Stimulated activated CD8-positive, alpha-beta memory T cell treated with anti-CD3 and anti-CD28 coated beads, Interleukin-15, amount 100 ng/mL, for 48 hours (primary cell): ENCODE data around the gene LDLRAD4.

ENCODE experiments used
- DNase-seq, 2 donors: peaks; one replicate each; pipeline ENCODE4 v3.0.0-alpha.2; 2020; ENCODE audit warnings: low read depth in 2 of 2

The LDLRAD4 gene

DNA sequence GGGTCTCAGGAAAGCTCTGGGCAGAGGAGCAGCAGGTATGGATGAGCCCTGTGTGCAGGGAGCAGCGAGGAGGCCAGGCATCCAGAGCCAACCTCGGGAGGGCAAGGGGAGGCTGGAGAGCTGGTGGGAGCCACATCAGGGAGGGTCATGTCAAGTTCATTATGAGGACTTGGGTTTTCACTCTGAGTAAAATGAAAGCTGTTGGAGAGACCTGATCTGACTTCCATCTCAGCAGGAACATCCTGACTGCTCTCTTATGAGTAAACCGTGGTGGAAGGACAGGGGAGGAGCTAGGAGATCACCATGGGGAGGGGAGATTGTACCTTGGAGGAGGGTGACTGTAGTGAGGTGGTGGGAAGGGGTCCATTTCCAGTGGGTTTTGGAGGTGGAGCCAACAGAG, 209.8 kb downstream of the LDLRAD4 start:
- no peak for DNase-seq

DNA sequence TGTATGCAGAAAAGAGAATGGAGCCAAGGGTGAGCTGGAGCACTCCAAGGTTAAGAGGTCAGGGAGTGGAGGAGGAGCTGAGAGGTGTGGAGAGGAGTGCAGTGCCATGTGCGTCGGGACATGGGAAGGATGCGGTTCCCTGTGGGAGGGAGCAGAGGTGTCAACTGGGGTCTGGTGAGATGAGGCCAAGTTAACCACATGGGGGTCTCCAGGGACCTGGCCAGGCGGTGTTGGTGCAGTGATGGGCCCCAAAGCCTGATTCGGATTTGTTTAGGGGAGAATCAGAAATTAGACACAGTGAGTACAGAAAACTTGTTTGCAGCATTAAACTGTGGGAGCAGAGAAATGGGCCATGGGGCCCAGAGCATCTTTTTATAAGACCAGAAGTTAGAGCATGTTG, 210.5 kb downstream of the LDLRAD4 start:
- no peak for DNase-seq

DNA sequence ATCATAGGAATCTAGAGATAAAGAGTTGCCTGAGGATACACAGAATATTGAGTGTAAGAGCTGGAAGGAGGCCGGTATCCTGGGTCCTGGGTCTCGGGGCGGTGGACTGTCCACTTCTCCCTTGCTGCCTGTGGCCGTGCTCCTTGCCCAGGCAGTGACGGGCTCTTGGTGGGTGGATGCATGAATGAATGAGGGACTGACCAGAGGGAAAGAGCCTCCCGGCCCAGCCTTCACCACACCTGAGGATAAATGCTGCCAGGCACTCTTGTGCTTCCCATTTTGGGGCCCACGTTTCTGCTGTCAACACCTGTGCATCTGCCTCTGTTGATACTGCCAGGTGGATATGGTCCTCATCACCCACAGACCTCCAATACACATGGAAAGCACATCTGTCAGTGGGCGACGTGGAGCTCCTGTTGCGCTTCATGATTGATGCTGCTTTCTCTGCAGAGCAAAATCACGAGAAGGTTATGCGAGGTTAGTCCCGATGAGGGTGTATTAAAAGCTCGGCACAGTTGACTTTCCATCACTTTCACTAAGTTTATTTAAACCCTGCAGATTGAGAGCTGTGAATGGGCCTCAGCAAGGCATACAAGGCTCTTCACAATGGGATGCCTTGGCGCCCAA, 211.4 kb downstream of the LDLRAD4 start:
- no peak for DNase-seq

DNA sequence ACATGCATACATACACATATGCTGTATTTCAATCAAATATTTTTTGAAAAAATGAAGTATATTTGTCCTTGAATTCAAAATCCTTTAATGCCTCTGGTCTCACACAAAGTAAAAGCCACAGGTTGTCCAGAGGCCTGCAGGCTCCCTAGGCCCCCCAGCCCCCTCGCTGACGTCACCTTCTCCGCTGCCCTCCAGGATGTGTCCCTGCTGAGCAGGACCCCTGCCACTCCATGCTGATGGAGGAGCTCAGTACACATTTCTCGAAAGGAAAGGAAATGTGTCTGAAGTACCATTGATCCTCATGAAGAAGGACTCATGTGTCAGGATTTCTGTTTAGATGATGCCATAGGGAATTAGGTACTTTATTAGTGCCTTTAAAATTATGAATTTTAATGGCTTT, 212.1 kb downstream of the LDLRAD4 start:
- no peak for DNase-seq

DNA sequence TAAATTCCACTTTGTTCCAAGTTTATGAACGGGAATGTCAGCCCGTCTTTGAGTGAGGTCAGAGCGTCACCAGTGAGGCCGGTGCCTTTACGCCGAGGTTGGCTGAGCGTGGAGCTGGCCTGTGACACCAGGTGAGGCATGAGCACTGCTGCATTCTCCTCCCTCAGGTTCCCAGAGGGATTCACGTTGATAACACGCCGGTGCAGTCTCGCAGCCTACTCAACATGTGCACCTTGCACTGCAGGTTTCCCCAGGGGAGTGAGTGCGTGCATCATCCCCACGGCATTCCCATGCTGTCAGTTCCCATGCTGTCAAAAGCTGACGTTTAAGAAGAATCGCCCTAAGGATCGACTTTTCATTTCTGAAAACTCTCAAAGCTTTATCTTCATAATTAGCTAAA, 213.3 kb downstream of the LDLRAD4 start:
- no peak for DNase-seq

DNA sequence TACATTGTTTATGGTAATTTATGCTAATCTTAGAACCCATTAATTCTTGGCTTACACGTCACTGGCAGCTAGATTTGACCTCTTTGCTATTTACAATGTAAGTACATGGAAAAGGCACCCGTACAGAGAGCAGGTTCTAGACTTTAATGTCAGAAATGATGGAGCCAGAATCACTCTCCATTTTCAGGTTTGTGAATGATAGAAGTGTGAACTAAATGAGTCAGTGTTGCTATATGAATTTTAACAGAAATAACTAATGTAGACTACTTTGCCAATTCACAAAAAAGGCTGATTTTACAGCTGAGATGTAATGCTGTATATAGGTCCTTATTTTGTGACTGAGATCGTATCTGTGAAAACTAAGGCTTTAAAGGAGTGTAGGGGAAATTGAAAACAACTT, 214.6 kb downstream of the LDLRAD4 start:
- no peak for DNase-seq

DNA sequence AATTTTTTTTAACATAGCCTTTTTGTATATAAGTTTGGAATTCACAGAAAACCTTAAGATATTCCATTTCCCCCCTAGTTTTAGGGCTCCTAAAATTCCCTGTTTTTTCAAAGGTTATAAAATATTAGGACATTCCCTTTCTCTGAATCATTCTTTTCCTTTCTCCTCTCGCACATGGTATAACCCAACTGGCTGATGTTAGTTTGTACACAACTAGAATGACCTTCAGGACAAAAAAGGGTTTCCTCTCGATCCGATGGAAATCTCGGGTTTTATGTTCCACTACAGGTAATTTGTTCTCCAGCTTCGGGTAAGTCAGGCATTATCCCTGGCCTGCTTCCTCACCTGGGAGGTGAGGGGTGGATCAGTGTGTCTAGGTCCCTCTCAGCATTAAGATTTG, 215.1 kb downstream of the LDLRAD4 start:
- DNase-seq, result no peak

DNA sequence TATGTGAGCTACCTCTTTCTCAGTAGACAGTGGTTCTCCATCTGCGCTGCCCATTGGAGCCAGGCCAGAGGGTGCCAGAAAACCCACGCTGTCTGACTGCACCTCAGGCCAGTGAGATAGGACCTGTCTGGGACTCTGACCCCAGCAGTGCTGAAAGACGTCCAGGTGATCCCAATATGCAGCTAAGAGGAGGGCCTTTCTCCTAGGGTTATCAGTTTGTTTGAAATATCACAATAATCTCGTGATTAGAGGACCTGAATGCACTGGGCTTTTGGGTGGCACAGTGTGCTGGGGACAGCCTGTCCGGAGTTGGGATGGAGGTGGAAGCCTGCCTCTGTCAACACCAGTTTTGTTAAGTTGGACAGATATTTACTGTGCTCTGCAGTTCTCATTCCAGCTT, 216.3 kb downstream of the LDLRAD4 start:
- DNase-seq, result no peak

DNA sequence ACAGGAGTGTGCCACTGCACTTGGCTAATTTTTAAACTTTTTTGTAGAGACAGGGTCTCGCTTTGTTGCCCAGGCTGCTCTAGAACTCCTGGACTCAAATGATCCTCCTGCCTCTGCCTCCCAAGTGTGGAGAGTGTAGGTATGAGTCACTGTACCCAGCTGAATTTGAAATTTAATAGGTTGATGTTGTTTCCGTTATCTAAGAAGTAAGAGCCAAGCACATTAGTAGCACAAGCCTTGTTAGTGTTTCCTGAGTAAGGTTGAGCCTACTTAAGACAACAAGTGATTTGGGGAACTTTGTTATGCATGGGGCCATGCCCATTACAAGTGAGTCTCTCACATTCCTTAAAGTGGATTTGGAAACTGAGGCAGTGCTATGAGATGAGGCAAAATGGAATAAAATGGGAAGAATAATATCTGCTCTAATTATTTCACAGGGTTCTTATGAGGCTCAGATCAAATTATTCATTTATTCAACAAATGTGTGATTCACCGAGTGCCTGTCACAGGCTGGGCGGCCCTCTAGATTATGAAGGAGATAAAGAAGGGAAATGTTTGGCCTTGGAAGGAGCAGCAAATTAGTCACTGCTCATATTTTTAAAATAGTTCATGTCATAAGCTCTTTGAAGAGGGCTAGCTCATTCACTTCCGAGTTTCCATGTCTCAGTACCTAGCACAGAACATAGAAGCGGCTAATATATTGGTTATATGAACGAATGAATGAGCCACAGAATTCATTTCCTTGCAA, 217.2 kb downstream of the LDLRAD4 start:
- no peak for DNase-seq

DNA sequence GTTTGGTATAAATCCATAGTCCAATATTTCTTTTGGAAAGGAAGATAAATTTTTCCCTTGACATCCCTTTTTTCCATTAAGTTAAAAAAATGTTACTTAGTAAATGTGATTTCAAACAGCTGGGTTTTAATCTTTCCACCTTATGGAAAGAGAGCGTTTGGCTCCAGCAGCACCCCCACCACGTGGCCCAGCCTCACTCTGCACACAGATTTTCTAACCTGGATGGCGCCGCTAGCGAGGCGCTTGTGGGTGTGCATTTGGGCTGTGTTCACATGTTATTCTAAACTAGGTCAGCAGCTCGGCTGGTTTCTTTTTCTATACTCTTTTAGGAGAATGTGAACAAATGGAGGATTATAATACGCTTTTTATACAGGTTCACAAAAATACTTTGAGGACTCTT, 218.0 kb downstream of the LDLRAD4 start:
- DNase-seq, result no peak

DNA sequence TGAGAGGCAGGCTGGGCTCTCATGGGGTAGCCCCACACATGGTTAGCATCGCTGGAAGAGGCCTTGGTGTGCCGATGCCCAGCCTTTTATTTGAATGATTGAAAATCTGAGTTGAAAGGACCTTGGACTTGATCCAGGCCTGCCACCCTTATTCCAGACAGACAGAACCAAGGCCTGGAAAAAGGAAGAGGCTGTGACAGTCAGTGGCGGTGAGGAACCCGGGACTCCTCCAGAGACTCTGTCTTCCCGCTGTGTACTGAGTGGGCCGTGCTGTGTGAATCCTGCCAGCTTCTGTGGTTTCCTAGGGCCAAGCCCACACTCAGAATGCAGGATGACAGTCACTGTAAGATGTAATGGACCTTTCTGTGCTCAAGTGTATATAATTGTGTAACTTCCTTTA, 218.5 kb downstream of the LDLRAD4 start:
- no peak for DNase-seq

DNA sequence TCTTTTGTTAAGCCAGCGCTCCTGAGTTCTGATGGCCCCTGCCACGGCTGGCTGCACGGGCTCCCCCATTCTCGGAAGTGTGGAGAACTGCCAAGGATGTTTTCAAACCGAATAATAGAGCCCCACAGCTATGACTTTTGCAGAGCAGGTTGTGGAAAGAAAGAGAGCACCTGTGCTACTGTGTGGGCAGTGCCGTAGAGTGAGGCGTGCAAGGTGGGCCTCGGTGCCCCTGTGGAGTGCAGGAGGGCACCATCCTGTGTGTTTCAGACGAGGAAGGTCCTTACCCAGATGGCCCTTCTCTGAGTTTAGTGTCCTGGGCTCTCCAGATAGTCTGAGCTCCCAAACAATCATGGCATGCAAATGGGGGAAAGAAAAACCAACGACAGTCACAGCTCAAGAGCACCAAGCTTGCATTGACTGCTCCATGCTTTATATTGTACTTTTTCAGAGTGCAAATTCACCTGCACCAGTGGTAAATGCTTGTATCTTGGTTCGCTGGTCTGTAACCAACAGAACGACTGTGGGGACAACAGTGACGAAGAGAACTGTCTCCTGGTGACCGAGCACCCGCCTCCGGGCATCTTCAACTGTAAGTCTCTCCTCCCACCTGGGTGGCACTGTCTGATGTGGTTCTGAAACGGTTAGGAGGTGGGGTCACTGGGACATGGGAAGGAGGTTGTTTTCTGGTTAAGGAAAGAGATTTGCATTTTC, 219.4 kb downstream of the LDLRAD4 start:
- peak; percentile 31 to 47 for DNase-seq

DNA sequence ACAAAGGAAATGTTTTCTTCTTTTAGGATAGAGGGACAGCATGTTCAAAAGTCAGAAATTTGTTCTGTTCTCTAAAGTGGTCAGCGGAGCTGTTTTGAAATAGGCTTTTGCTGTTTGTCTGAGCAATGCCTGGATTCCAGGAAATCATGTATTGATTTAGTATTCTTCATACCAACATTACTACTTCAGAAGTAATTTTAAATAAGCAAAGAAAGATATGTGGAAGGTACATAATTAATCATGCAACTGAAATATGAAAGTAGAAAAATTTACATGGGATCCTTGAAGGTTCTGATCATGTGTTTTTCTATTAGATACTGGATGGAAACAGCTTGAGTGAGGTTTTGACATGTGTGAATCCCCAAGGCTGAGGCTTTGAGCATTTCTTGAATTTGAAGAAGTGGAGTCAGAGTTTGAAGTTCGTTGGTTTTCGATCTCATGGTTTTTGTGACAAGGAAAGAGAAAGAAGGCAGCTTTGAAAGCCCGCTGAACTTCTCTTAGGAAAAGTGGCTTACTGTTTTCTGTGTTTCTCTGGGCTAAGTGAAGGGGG, 220.0 kb downstream of the LDLRAD4 start:
- no peak for DNase-seq

DNA sequence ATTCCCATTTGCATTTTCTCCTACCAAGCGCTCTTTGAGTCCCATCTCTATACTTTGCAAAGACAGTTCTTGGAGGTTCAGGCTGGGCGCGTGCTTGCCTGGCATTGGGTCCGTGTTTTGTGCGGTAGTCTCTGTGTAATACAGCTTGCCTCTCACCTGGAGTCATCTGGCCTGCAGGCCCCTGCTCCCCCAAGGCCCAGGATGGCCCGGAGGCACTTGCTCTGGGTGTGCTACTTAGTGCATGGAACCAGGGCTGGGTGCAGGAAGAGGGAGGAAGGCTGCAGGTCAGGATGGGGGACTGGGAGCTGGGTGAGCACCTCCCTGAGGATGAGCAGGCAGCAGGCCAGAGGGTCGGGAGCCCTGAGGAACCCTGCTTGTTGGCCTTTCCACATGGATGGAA, 220.9 kb downstream of the LDLRAD4 start:
- no peak for DNase-seq

DNA sequence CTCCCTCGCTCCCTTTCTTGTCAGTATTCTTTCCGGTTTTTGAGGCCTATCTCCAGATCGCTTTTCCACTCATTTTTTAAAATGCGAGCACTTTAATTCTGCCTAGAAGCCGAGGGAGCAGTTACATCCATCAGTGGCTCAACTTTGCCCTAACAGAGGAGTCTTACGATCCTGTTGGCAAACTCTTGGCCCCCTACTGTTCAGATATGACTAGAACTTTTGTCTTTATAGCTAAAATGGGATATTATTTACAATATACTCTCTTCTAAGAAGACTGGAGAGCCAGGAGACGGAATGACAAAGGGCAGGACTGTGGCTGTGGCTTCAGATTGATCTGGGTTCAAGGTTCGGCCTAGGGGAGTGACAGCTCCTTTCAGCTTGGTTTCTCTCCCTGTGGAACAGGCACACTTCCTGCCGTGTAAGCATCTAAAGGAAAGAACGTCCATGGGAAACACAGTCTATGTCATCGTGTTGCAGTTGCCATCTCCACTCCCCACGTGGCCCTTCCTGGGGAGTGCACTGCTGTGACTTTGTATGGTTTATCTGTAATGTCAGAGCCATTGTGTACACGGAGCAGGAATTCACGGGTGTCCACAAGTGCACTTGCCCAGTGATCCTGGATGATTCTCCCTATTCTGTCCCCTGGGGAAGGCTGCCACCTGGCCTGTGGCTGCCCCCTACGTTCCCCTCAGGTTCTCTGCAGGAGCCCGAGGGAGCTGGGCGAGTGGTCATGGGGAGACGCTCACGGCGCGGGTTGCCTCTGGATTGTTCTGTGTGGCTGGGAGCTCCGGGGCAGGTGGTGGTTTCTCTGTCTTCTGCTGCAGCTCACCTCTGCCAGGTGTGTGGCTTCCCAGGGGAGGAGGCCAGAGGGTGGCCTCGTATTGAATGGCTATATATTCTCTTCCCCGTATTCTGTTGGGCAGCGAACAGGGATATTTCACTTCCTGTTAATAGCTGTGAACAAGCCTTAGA, 222.0 kb downstream of the LDLRAD4 start:
- DNase-seq, result no peak

DNA sequence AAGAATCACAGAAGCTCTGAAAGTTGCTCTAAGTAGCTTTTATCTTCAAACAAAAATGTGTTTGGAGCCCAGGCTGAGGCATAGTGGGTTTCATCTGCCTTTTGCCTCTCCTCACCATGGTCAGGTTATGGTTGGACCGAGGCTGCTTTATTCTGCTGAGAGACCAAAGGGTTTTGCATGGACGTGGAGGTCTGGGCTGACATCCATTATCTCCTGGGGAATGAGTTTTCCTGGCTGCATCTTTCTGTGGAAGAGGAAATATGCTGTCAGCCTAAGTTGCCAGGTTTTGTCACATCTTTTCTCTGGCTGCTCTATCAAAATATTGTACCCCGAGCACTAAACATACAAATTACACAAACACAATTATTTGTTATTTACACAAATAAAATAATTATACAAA, 223.2 kb downstream of the LDLRAD4 start:
- DNase-seq, result no peak

DNA sequence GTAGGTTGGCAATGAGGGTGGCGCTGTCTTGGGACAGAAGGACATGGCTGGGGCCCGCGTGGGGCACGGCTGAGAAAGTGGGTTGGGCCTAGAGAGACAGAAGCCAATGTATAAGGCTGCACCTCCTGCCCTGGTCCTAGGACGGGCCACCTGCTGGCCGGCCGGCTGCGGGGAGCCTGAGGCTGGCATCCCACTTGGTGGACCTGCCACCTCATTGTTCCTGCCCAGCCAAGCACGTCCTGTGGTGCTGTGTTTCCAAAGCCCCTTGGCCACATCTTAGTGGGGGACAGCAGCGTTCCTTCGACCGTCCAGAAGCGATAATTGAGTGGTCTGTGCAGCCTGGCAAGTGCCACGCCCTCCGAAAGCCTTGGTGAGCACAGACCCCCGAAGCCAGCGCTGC, 223.9 kb downstream of the LDLRAD4 start:
- DNase-seq, result no peak

DNA sequence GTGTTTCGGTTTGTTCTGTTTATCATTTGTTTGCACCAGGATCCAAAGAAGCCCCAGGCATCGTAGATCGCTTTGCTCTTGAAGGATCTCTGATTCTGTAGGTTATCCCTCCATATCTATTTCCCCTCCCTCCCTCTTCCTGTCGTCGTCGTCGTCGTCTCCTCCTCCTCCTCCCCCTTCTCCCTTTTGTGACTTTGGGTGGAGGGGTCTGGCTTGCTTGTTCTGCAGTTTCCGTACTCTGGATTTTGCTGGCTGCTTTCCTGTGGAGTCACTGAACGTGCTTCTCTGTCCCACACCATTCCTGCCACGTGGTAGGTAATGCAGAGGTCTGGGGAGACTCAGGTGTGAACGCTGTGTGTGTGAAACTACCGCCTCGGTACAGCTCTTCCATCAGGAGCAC, 225.0 kb downstream of the LDLRAD4 start:
- no peak for DNase-seq

DNA sequence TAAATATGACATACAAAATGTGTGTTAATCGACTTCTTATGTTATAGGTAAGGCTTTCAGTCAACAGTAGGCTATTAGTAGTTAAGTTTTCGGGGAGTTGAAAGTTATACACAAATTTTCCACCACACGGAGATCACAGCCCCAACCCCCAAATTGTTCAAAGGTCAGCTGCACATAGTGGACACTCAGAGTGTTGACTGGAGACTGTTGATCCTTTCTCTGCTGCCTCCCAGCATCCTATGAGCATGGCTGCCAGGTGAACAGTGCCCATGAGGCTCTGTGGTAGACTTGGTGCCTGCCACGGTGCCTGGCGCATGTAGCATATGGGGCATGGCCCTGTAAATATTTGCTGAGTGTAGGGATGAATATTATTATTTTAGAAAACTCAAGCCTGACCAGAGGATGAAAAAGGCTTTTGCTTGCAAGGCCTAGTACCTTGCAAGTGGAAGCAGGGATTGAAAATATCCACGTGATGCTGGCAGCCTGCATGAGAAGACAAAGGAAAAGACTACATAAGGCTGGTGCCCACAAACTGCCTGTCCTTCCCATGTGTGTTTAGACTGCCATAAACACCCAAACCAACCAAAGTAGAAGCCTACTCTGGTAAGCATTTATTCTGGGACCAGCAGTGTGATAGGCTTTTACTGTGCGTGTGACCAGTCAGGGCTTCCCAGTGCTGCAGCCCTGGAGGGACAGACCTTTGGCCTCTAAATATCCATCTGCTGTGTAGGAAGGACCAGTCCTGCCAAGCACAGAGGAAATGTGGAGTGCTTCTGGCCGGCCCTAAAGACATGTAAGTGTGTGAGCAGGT, 226.1 kb downstream of the LDLRAD4 start:
- no peak for DNase-seq

DNA sequence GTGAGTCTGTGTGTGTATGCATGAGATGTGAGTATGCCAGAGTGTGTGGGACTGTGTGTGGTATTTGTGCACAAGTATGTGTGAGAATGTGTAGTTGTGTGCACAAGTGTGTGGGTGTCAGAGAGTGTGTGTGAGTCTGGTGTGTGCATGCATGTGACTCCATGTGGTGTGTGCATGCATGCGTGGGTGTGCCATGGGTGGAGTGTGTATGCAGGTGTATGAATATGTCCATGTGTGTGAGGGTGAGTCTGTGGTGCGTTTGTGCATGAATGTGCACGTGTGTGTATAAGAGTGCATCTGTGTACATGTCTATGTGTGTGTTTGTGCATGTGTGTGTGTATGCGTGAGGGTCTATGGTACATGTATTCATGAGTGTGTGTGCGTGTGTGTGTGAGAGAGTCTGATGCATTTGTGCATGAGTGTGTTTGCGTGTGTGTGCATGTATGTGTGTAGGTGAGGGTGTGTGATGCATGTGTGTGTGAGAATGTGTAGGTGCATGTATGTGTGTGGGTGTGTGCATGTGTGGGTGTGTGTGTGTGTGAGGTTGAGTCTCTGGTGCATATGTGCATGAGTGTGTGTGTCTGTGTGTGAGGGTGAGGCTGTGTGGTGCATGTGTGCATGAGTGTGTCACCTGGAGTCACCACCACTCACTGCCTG, 226.8 kb downstream of the LDLRAD4 start:
- no peak for DNase-seq
